ENCODE results near the gene MINDY1.

MINDY1 gene

GRCh38 chr1:150961756-150962155 is 44.9 kb downstream of the MINDY1 start:
- Histone ChIP-seq H3K27ac (ENCODE audit: insufficient read depth in 1 of 2, low read depth in 1 of 2, low read length in 2 of 2, poor library complexity in 1 of 2, severe bottlenecking in 2 of 2) (no peak overlapping the region), H3K4me3 (ENCODE audit: control insufficient read depth in 1 of 7, extremely low read depth in 1 of 7, insufficient read depth in 4 of 7, low read depth in 2 of 7, low read length in 6 of 7) (no peak overlapping the region), H3K36me3 (ENCODE audit: control insufficient read depth in 4 of 4, insufficient read depth in 4 of 4, low read length in 3 of 4) (peaks cover 22 to 88% (median 64%) of the 10 kb centered on the region in 4 experiments), H3K27me3 (replicated peaks in 2 of 5; ENCODE audit: control insufficient read depth in 4 of 5, insufficient read depth in 5 of 5, low read length in 4 of 5) (no peaks in the 10 kb centered on the region), H3K9me3 (ENCODE audit: control extremely low read depth in 1 of 5, control insufficient read depth in 4 of 5, insufficient read depth in 2 of 5, low read depth in 1 of 5, low read length in 4 of 5) (no peaks in the 10 kb centered on the region), H3K4me1 (ENCODE audit: control extremely low read depth in 1 of 4, control insufficient read depth in 4 of 4, insufficient read depth in 4 of 4, low read length in 3 of 4) (no peaks in the 10 kb centered on the region)
- DNase-seq: no peak
- ChIA-PET CTCF (interaction anchor here (1.8 kb wide), 1 partner anchor 20 kb away, joined by 6 read pairs; the partner anchor contains the start of gene ANXA9), POLR2A (no interaction called here)
- WGBS (ENCODE audit: insufficient coverage): 100% methylated on average over 1 of the region's 4 CpGs

GRCh38 chr1:150960646-150961045 is 46.1 kb downstream of the MINDY1 start:
- H3K36me3 ChIP-seq (ENCODE audit: control insufficient read depth in 4 of 4, insufficient read depth in 4 of 4, low read length in 3 of 4): peaks cover 17 to 85% (median 57%) of the 10 kb centered on the region in 4 experiments
- 94% methylated on average over 2 of the region's 7 CpGs for WGBS (ENCODE audit: insufficient coverage)

GRCh38 chr1:150957666-150958065 is 49.0 kb downstream of the MINDY1 start:
- no peaks in the 10 kb centered on the region for H3K9me3 ChIP-seq (ENCODE audit: control extremely low read depth in 1 of 5, control insufficient read depth in 4 of 5, insufficient read depth in 2 of 5, low read depth in 1 of 5, low read length in 4 of 5)
- CTCF ChIA-PET: interaction anchor here (0.6 to 2.4 kb wide), 7 partner anchors 11 to 511 kb away, joined by 3 to 7 read pairs (median 5); partner anchors contain the start of gene MINDY1

More at GRCh38 chr1:150960646-150961045, 46.1 kb downstream of the MINDY1 start:
- Histone ChIP-seq H3K27me3 (replicated peaks in 2 of 5; ENCODE audit: control insufficient read depth in 4 of 5, insufficient read depth in 5 of 5, low read length in 4 of 5) (no peaks in the 10 kb centered on the region), H3K27ac (ENCODE audit: insufficient read depth in 1 of 2, low read depth in 1 of 2, low read length in 2 of 2, poor library complexity in 1 of 2, severe bottlenecking in 2 of 2) (peak overlapping the region in 1 of 2 experiments; percentile 16), H3K9me3 (ENCODE audit: control extremely low read depth in 1 of 5, control insufficient read depth in 4 of 5, insufficient read depth in 2 of 5, low read depth in 1 of 5, low read length in 4 of 5) (no peaks in the 10 kb centered on the region), H3K4me3 (ENCODE audit: control insufficient read depth in 1 of 7, extremely low read depth in 1 of 7, insufficient read depth in 4 of 7, low read depth in 2 of 7, low read length in 6 of 7) (no peak overlapping the region), H3K4me1 (ENCODE audit: control extremely low read depth in 1 of 4, control insufficient read depth in 4 of 4, insufficient read depth in 4 of 4, low read length in 3 of 4) (no peaks in the 10 kb centered on the region)
- ChIA-PET CTCF (interaction anchor here (1.3 kb wide), 1 partner anchor 13 kb away, joined by 3 read pairs; no protein-coding TSS in a partner anchor), POLR2A (no interaction called here)
- no peak for DNase-seq

GRCh38 chr1:150955280-150955679 is 51.4 kb downstream of the MINDY1 start:
- Histone ChIP-seq H3K9me3 (ENCODE audit: control extremely low read depth in 1 of 5, control insufficient read depth in 4 of 5, insufficient read depth in 2 of 5, low read depth in 1 of 5, low read length in 4 of 5) (no peaks in the 10 kb centered on the region), H3K27me3 (replicated peaks in 2 of 5; ENCODE audit: control insufficient read depth in 4 of 5, insufficient read depth in 5 of 5, low read length in 4 of 5) (no peaks in the 10 kb centered on the region), H3K4me1 (ENCODE audit: control extremely low read depth in 1 of 4, control insufficient read depth in 4 of 4, insufficient read depth in 4 of 4, low read length in 3 of 4) (no peaks in the 10 kb centered on the region), H3K4me3 (ENCODE audit: control insufficient read depth in 1 of 7, extremely low read depth in 1 of 7, insufficient read depth in 4 of 7, low read depth in 2 of 7, low read length in 6 of 7) (no peak overlapping the region), H3K27ac (ENCODE audit: insufficient read depth in 1 of 2, low read depth in 1 of 2, low read length in 2 of 2, poor library complexity in 1 of 2, severe bottlenecking in 2 of 2) (no peak overlapping the region), H3K36me3 (ENCODE audit: control insufficient read depth in 4 of 4, insufficient read depth in 4 of 4, low read length in 3 of 4) (peaks cover 25 to 80% (median 52%) of the 10 kb centered on the region in 4 experiments)
- no peak for DNase-seq
- CTCF ChIA-PET: interaction anchor here (1.4 kb wide), 1 partner anchor 15 kb away, joined by 5 read pairs; no protein-coding TSS in a partner anchor
- POLR2A ChIA-PET: no interaction called here

More at GRCh38 chr1:150957666-150958065, 49.0 kb downstream of the MINDY1 start:
- Histone ChIP-seq H3K27ac (ENCODE audit: insufficient read depth in 1 of 2, low read depth in 1 of 2, low read length in 2 of 2, poor library complexity in 1 of 2, severe bottlenecking in 2 of 2) (no peak overlapping the region), H3K27me3 (replicated peaks in 2 of 5; ENCODE audit: control insufficient read depth in 4 of 5, insufficient read depth in 5 of 5, low read length in 4 of 5) (no peaks in the 10 kb centered on the region), H3K4me1 (ENCODE audit: control extremely low read depth in 1 of 4, control insufficient read depth in 4 of 4, insufficient read depth in 4 of 4, low read length in 3 of 4) (no peaks in the 10 kb centered on the region), H3K4me3 (ENCODE audit: control insufficient read depth in 1 of 7, extremely low read depth in 1 of 7, insufficient read depth in 4 of 7, low read depth in 2 of 7, low read length in 6 of 7) (no peak overlapping the region), H3K36me3 (ENCODE audit: control insufficient read depth in 4 of 4, insufficient read depth in 4 of 4, low read length in 3 of 4) (peaks cover 22 to 83% (median 50%) of the 10 kb centered on the region in 4 experiments)
- POLR2A ChIA-PET: interaction anchor here (1.5 kb wide), 1 partner anchor 19 kb away, joined by 8 read pairs; no protein-coding TSS in a partner anchor
- no peak for DNase-seq
- 100% methylated on average over 7 of the region's 11 CpGs for WGBS (ENCODE audit: insufficient coverage)

GRCh38 chr1:150954708-150955107 is 52.0 kb downstream of the MINDY1 start:
- peaks cover 25 to 80% (median 52%) of the 10 kb centered on the region in 4 experiments for H3K36me3 ChIP-seq (ENCODE audit: control insufficient read depth in 4 of 4, insufficient read depth in 4 of 4, low read length in 3 of 4)
- WGBS (ENCODE audit: insufficient coverage): 100% methylated on average over 2 of the region's 3 CpGs
- H3K27me3 ChIP-seq (replicated peaks in 2 of 5; ENCODE audit: control insufficient read depth in 4 of 5, insufficient read depth in 5 of 5, low read length in 4 of 5): no peaks in the 10 kb centered on the region
- H3K9me3 ChIP-seq (ENCODE audit: control extremely low read depth in 1 of 5, control insufficient read depth in 4 of 5, insufficient read depth in 2 of 5, low read depth in 1 of 5, low read length in 4 of 5): no peaks in the 10 kb centered on the region
- DNase-seq: no peak
- no peak overlapping the region for H3K27ac ChIP-seq (ENCODE audit: insufficient read depth in 1 of 2, low read depth in 1 of 2, low read length in 2 of 2, poor library complexity in 1 of 2, severe bottlenecking in 2 of 2)
- ChIA-PET POLR2A (interaction anchor here (0.7 kb wide), 1 partner anchor 11 kb away, joined by 3 read pairs; no protein-coding TSS in a partner anchor), CTCF (interaction anchor here (0.6 to 1.4 kb wide), 5 partner anchors 10 to 205 kb away, joined by 3 to 4 read pairs (median 3); partner anchors contain the start of gene SETDB1)
- H3K4me1 ChIP-seq (ENCODE audit: control extremely low read depth in 1 of 4, control insufficient read depth in 4 of 4, insufficient read depth in 4 of 4, low read length in 3 of 4): no peaks in the 10 kb centered on the region
- no peak overlapping the region for H3K4me3 ChIP-seq (ENCODE audit: control insufficient read depth in 1 of 7, extremely low read depth in 1 of 7, insufficient read depth in 4 of 7, low read depth in 2 of 7, low read length in 6 of 7)
